GM12891 (cell line): ENCODE results near the gene TMEM203.

Experiments used
- POLR2A ChIP-seq: IDR thresholded peaks from 2 replicates; pipeline ENCODE4 v1.6.1; 2011; ENCODE audit warnings: low read depth, low read length, control low read depth
- POLR2AphosphoS5 ChIP-seq: IDR thresholded peaks from 2 replicates; pipeline ENCODE4 v1.6.1; 2011; ENCODE audit warnings: low read depth, low read length, control low read depth
- SPI1 ChIP-seq: IDR thresholded peaks from 2 replicates; pipeline ENCODE4 v1.6.1; 2011; ENCODE audit warnings: low read depth, low read length, control low read depth
- TAF1 ChIP-seq: IDR thresholded peaks from 2 replicates; pipeline ENCODE4 v1.6.1; 2011; ENCODE audit warnings: low read depth, low read length, control low read depth

DNA sequence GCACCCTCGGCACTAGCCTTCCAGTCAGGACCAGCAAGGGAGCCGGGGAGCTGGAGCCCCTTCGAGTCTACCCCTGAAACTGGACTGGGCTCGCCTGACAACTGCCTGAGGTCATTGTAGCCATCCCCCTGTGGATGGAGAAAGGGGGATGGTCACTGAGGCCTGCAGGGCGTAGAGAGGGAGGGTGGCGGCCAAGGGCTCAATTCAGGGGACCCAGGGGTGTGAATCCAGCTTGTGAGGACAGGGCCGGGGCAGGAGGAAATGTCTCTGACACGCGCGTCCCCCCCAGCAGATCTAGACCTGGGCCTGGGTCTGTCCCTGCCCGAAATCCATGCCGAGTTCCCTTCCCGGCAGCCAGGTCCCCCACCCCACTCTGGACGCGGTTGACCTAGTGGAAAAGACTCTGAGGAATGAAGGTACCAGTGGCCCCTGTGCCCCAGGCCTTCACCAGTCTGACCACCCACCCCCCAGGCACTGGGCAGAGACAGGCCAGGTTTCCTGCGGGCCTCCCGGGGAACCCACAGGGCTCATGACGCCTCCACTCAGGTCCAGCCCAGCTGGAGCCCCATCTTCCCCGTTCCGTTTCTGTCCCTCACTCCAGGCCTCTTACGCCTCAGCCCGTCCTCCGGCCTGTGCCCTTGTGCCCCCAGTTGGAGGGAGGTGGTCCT is 26.1 kb upstream of the TMEM203 start:
- TF ChIP-seq POLR2AphosphoS5: no peak
- no peak for TF ChIP-seq POLR2A
- no peak for TF ChIP-seq SPI1
- TF ChIP-seq TAF1: no peak
